ENCODE data around the gene PODXL. TPM values are rescaled to one million over a fixed set of nuclear protein-coding genes. Genes with fewer than 3 reads are reported as not detected.

Gene PODXL
- total and polyA plus RNA-seq, 4 donors, result 1.2 to 3.6 (median 1.6) TPM

- no peaks in the 10 kb centered on the region for H3K9me3 ChIP-seq (ENCODE audit: control insufficient read depth in 4 of 4, low read length in 3 of 4)
- H3K27me3 ChIP-seq (ENCODE audit: control insufficient read depth in 4 of 4, insufficient read depth in 4 of 4, low read length in 3 of 4), result no peaks in the 10 kb centered on the region
- H3K36me3 ChIP-seq (ENCODE audit: control insufficient read depth in 4 of 4, insufficient read depth in 3 of 4, low read depth in 1 of 4, low read length in 3 of 4), result no peaks in the 10 kb centered on the region
- peaks cover 0 to 4% (median 0%) of the 10 kb centered on the region in 4 donors for H3K4me1 ChIP-seq (ENCODE audit: control insufficient read depth in 4 of 4, insufficient read depth in 4 of 4, low read length in 3 of 4)
- H3K9ac ChIP-seq (ENCODE audit: low read depth in 1 of 2, low read length in 2 of 2), result no peak overlapping the region
- TF ChIP-seq SP1 (IDR thresholded peaks at IDR 0.05), result no peak
- no peak for TF ChIP-seq EGR1 (IDR thresholded peaks at IDR 0.05; ENCODE audit: low read depth in 2 of 2)
- TF ChIP-seq GABPA (IDR thresholded peaks at IDR 0.05 in 1 of 2, conservative IDR thresholded peaks at IDR 0.05 in 1 of 2), result no peak
- TF ChIP-seq JUND (IDR thresholded peaks at IDR 0.05), result no peak
- no peak for TF ChIP-seq FOXA1 (IDR thresholded peaks at IDR 0.05)
- no peak for TF ChIP-seq HNF4G (IDR thresholded peaks at IDR 0.05)
- TF ChIP-seq CTCF (IDR thresholded peaks at IDR 0.05; ENCODE audit: low read depth, low read length, missing input control), result no peak
- no peak for TF ChIP-seq RXRA (IDR thresholded peaks at IDR 0.05)
- TF ChIP-seq FOXA2 (IDR thresholded peaks at IDR 0.05), result no peak
- TF ChIP-seq ATF3 (IDR thresholded peaks at IDR 0.05), result no peak
- no peak for TF ChIP-seq HNF4A (conservative IDR thresholded peaks at IDR 0.05)
- no peak for TF ChIP-seq NR2F2 (IDR thresholded peaks at IDR 0.05)
- 84% methylated on average over 2 of the region's 2 CpGs for whole genome bisulfite sequencing
- no peak for DNase-seq (ENCODE audit: low spot score)
- H3K4me3 ChIP-seq (ENCODE audit: low read depth in 1 of 3, low read length in 3 of 3), result no peak overlapping the region
- no peak overlapping the region for H3K27ac ChIP-seq (ENCODE audit: low read depth in 1 of 2, low read length in 2 of 2)
These were observed 8.1 kb downstream of the PODXL start for GRCh38 chr7:131548371-131548770.

- H3K27me3 ChIP-seq (ENCODE audit: control insufficient read depth in 4 of 4, insufficient read depth in 4 of 4, low read length in 3 of 4), result no peaks in the 10 kb centered on the region
- H3K9me3 ChIP-seq (ENCODE audit: control insufficient read depth in 4 of 4, low read length in 3 of 4), result no peaks in the 10 kb centered on the region
- no peak overlapping the region for H3K27ac ChIP-seq (ENCODE audit: low read depth in 1 of 2, low read length in 2 of 2)
- H3K4me1 ChIP-seq (ENCODE audit: control insufficient read depth in 4 of 4, insufficient read depth in 4 of 4, low read length in 3 of 4), result peaks cover 0 to 4% (median 0%) of the 10 kb centered on the region in 4 donors
- H3K9ac ChIP-seq (ENCODE audit: low read depth in 1 of 2, low read length in 2 of 2), result no peak overlapping the region
- H3K36me3 ChIP-seq (ENCODE audit: control insufficient read depth in 4 of 4, insufficient read depth in 3 of 4, low read depth in 1 of 4, low read length in 3 of 4), result no peaks in the 10 kb centered on the region
- WGBS, result 91% methylated on average over 8 of the region's 8 CpGs
- TF ChIP-seq HNF4A (conservative IDR thresholded peaks at IDR 0.05), result no peak
- no peak for TF ChIP-seq CTCF (IDR thresholded peaks at IDR 0.05; ENCODE audit: low read depth, low read length, missing input control)
- TF ChIP-seq TAF1 (conservative IDR thresholded peaks at IDR 0.05), result no peak
- no peak for TF ChIP-seq RAD21 (IDR thresholded peaks at IDR 0.05)
- no peak for TF ChIP-seq MAX (IDR thresholded peaks at IDR 0.05)
- TF ChIP-seq FOXA2 (IDR thresholded peaks at IDR 0.05), result no peak
- no peak for TF ChIP-seq NR2F2 (IDR thresholded peaks at IDR 0.05)
- TF ChIP-seq GABPA (IDR thresholded peaks at IDR 0.05 in 1 of 2, conservative IDR thresholded peaks at IDR 0.05 in 1 of 2), result no peak
- no peak for TF ChIP-seq REST (IDR thresholded peaks at IDR 0.05)
- no peak for TF ChIP-seq EGR1 (IDR thresholded peaks at IDR 0.05; ENCODE audit: low read depth in 2 of 2)
- no peak for TF ChIP-seq HNF4G (IDR thresholded peaks at IDR 0.05)
- no peak for TF ChIP-seq RXRA (IDR thresholded peaks at IDR 0.05)
- TF ChIP-seq SP1 (IDR thresholded peaks at IDR 0.05), result no peak
- TF ChIP-seq ATF3 (IDR thresholded peaks at IDR 0.05), result no peak
- DNase-seq (ENCODE audit: low spot score), result no peak
- H3K4me3 ChIP-seq (ENCODE audit: low read depth in 1 of 3, low read length in 3 of 3), result no peak overlapping the region
These were observed 8.8 kb downstream of the PODXL start for GRCh38 chr7:131547589-131547988.
